Left colon (tissue), 2 donors: ENCODE data around the gene CRYGA. TPM values are rescaled to one million over a fixed set of nuclear protein-coding genes. Genes with fewer than 3 reads are reported as not detected.
"Not testable (repeated sequence)": the region's sequence is repeated elsewhere in the genome, so short reads cannot be mapped to it uniquely, and the experiment has no call there.

Source experiments
- ATAC-seq: fragments of 200-7000 bp; cut with Tn5 transposase; one replicate; pipeline ENCODE4 v1.9.1; 2020; ENCODE audit warnings: mild to moderate bottlenecking, moderate library complexity
- DNase-seq, 2 donors: peaks; one replicate each; pipeline ENCODE4 v3.0.0-alpha.2; 2020
- intact Hi-C, 2 donors: fragments of 100-400 bp; cut with DNase I in 1 of 2; cut with micrococcal nuclease in 1 of 2; formaldehyde crosslinking; loops; one replicate each; pipeline versions ENCODE4 v1.11.2 to v1.14.0; 2022; cut with DNase I, micrococcal nuclease
- total RNA-seq, 2 donors: library from RNA; stranded (reverse); fragmentation: NEBNext Ultra II Directional; extraction: Animal tissue kit (Norgen Biotek cat#: 25700); gene quantifications; one replicate each; pipeline ENCODE4 v1.2.1, GENCODE V29; 2021
- donor health status: DM: no; HTN: no; CAD: no.
- donor health status: DM: yes; HTN: yes; CAD: no.

CRYGA gene
- total RNA-seq, 2 donors from 2014 or later = not detected

GRCh38 chr2:208134928-208135586 is 28.3 kb downstream of the CRYGA start:
- DNase-seq (no peak), ATAC-seq (peak; percentile 20)
- intact Hi-C loops = no loop called here

DNA sequence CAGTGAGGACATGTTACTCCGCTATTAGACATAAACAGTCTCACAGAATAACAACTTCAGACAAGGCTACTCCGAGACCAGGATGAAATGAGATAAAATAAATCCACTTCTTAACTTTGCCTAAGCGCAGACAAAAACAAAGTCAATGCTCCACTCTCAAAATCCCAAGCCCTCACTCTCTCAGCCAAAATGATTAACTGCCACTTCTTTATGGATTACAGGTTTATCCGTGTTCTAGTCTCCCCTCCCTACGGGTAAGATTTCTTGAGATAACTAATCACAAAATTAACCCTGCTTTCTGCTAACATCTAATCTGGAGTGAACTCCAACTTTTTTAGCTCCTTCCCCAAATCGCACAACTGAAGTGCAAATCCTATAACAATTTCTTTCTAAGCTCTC is 32.7 kb downstream of the CRYGA start:
- intact Hi-C loops = no loop called here
- ATAC-seq (no peak), DNase-seq (no peak)

DNA sequence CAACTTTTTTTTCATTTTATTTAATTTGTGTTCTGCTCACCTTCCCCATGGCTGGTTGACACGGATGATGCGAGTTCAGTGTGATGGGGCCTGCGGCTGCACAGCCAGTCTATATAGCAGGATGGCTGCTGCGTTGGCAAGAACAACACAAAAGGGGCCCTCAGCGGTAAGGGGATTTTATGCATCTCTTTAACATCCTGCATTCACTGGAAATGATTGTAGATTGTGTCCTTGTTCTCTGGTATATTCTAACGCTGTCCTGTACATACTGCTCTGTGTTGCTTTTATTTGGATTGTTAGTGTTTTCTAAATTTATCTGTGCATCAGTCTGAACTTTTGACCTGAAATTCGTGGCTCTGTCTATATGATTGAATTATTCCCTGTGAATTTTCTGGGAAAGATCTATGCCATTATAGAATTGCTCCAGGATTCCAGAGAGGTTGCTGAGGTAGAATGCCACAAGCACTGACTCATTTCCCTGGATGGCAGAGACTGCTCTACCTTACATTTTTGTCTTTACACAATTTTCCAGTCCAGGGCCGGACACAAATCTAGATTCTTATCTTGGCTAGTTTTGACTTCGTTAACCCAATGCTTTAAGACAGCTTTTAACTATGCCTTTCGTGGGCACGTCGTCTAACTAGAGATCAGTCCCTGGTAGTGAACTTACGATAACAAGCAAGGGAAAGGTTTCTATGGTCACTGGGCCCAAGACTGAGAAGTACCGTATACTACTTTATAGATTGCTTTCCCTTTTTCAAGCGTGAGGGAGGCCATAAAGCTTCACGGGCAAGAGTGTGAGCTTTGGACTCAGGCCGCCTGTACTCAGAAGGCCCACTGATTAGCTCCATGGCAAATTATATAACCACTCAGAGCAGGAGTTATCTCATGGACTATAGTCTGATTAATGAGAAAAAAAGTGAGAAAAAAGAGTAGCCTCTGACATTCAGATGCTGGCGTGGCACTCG is 33.4 kb downstream of the CRYGA start, which contains the start of gene CRYGC:
Gene CRYGC, minus strand, starts transcription at position 85 of the 968 bp plus-strand sequence. Its CDS starts 36 bp downstream, at position 49.
- peak; percentile 98 for ATAC-seq
- peak; percentile 44 for DNase-seq
- intact Hi-C loops = no loop called here

- ATAC-seq (no peak), DNase-seq (no peak)
- intact Hi-C loops = no loop called here
Measured at GRCh38 chr2:208128136-208128535, 35.3 kb downstream of the CRYGA start.

GRCh38 chr2:208127090-208127489 is 36.3 kb downstream of the CRYGA start:
- no peak for ATAC-seq
- intact Hi-C loops = no loop called here
- DNase-seq = no peak

DNA sequence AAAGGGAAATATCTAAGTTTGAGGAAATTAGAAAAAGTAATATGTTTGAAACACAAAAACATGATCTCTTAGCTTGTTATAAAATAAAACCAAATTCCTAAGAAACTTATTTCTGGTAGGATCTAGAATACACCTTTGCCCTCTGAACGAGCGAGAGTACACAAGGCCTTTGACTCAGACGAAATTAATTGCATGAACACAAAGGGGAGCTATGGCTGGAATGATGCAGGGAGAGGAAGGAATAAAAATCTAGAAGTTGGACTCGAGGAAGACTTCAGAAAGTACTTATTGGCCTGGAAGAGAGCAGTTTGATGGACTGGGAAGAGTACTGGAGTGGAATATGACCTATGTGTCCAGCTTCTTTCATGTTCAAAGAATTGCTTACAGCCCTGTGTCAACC is 38.1 kb downstream of the CRYGA start:
- ATAC-seq (peak; percentile 52), DNase-seq (no peak)
- intact Hi-C loops = no loop called here

DNA sequence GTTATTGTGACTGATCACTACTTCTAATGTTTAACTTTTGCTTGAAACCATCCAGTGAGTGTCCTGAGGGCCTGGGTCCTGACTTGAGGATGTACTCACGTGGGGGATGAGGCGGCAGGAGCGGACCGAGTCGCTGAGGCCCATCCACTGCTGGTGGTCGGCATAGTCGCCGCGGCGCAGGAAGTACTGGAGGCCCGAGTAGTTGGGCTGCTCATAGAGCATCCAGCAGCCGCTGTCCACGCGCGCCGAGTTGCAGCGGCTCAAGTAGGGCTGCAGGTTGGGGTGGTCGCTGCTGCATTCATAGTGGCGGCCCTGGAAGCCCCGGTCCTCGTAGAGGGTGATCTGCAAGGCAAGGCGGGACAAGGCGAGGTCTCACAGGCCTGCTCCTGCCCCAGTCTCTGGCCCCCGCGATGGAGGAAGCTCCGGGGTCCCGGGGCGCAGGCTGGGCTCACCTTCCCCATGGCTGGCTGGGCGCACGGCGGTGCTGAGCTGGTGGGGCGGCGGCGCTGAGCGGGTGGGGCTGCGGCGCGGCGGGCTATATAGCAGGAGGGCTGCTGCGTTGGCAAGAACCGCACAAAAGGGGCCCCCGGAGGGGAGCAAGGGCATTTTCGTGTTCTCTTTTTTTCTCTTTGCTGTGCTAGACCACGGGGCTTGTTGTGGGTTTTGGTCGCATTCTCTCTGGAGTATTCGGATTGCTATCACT is 39.2 kb downstream of the CRYGA start, which contains the start of gene CRYGD:
Gene CRYGD, minus strand, starts transcription at position 512 of the 703 bp plus-strand sequence. Its CDS starts 51 bp downstream, at position 461.
- ATAC-seq, DNase-seq, intact Hi-C loops: not testable (repeated sequence)

- DNase-seq (no peak), ATAC-seq (no peak)
- intact Hi-C loops = no loop called here
Measured at GRCh38 chr2:208122248-208122647, 41.1 kb downstream of the CRYGA start.

DNA sequence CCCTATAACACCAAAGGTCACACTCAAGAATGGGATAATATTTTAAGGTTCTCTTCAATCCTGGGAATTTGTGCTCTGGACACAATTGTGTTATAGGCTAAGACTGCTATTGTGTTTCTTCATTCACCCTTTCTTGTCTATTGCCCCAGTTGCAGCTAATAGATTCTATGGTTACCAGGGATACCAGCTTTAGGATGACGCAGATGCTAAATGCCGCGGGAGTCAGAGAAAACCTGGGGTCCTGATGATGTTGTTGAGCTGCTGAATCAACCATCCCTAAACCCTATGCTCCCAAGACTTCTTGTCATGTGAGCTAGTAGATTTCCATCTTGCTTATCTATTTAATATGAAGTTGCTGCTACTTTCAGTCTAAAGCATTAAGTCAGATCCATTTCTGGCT is 44.5 kb downstream of the CRYGA start:
- DNase-seq (no peak), ATAC-seq (no peak)
- intact Hi-C loops = no loop called here

DNA sequence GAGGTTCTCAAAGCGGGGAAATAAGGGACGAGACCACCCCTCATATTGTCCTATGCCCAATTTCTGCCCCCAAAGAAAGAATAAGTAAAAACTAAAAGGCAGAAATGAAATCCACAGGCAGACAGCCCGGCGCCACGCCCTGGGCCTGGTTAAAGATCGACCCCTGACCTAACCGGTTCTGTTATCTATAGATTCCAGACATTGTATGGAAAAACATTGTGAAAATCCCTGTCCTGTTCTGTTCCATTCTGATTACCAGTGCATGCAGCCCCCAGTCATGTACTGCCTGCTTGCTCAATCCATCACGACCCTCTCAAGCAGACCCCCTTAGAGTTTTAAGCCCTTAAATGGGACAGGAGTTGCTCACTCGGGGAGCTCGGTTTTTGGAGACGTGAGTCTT is 46.0 kb downstream of the CRYGA start:
- ATAC-seq, intact Hi-C loops, DNase-seq: not testable (repeated sequence)

GRCh38 chr2:208112969-208113368 is 50.4 kb downstream of the CRYGA start:
- intact Hi-C loops = no loop called here
- no peak for DNase-seq
- no peak for ATAC-seq

- ATAC-seq, intact Hi-C loops: not testable (repeated sequence)
Measured at GRCh38 chr2:208112273-208112745, 51.1 kb downstream of the CRYGA start.

More at GRCh38 chr2:208112273-208112745, 51.1 kb downstream of the CRYGA start:
- not testable (repeated sequence) for DNase-seq

Other genes with a start within 250 kb of the CRYGA start
- gene PLEKHM3, start 138.1 kb downstream of the CRYGA start, total RNA-seq = 10 to 100 TPM in 1 of 2 donors, 1 to 10 TPM in 1; 9.8 to 10.4 TPM
- not detected for gene CRYGD, start 39.1 kb downstream of the CRYGA start, total RNA-seq
- gene CRYGC, start 33.8 kb downstream of the CRYGA start, total RNA-seq = not detected
- not detected for gene CRYGB, start 17.4 kb downstream of the CRYGA start, total RNA-seq
- not detected for gene C2orf80, start 26.4 kb upstream of the CRYGA start, total RNA-seq
- gene IDH1, start 91.5 kb upstream of the CRYGA start, total RNA-seq = 100 to 1,000 TPM; 228 to 238 TPM
- 10 to 100 TPM; 17.6 to 20.5 TPM for gene PIKFYVE, start 102.7 kb upstream of the CRYGA start, total RNA-seq
- under 1 TPM in 1 of 2 donors, not detected in 1; 0.08 TPM for gene PTH2R, start 243.2 kb upstream of the CRYGA start, total RNA-seq